Mucosa of descending colon (tissue), 3 donors: ENCODE data around the gene SEZ6L. TPM values are rescaled to one million over a fixed set of nuclear protein-coding genes. Genes with fewer than 3 reads are reported as not detected.

Experiments
- ATAC-seq: fragments of 200-7000 bp; cut with Tn5 transposase; one replicate; pipeline ENCODE4 v1.9.1; 2020; ENCODE audit warnings: mild to moderate bottlenecking, moderate library complexity
- DNase-seq, 3 donors: peaks; one replicate each; pipeline ENCODE4 v3.0.0-alpha.2; 2020
- H3K36me3 ChIP-seq: fragments of 200-600 bp; one replicate; pipeline ENCODE4 v1.8.0; 2021; ENCODE audit warnings: low read depth, mild to moderate bottlenecking
- H3K4me1 ChIP-seq: fragments of 200-600 bp; one replicate; pipeline ENCODE4 v1.8.0; 2021; ENCODE audit warnings: low read depth, mild to moderate bottlenecking
- H3K4me3 ChIP-seq: fragments of 200-600 bp; one replicate; pipeline ENCODE4 v1.8.0; 2021; ENCODE audit warnings: mild to moderate bottlenecking
- H3K9me3 ChIP-seq: fragments of 200-600 bp; one replicate; pipeline ENCODE4 v1.8.0; 2021; ENCODE audit warnings: mild to moderate bottlenecking
- CTCF ChIP-seq: fragments of 200-600 bp; IDR thresholded peaks from one replicate; pipeline ENCODE4 v1.8.0; 2022; ENCODE audit warnings: antibody characterized with exemption, mild to moderate bottlenecking
- intact Hi-C, 2 donors: fragments of 100-400 bp; cut with DNase I in 1 of 2; cut with micrococcal nuclease in 1 of 2; formaldehyde crosslinking; loops; one replicate each; pipeline versions ENCODE4 v1.11.0 to v1.11.1; 2022; cut with DNase I, micrococcal nuclease
- total RNA-seq, 3 donors: library from RNA; stranded (reverse); fragmentation: NEBNext Ultra II Directional in 2 of 3; extraction: Animal tissue kit (Norgen Biotek cat#: 25700) in 2 of 3; gene quantifications; one replicate each; pipeline versions ENCODE4 v1.2.1 to v1.2.4, GENCODE V29; 2021 to 2023
- donor health status: DM: no; HTN: no; CAD: no; lungs with moderate emphysema.
- donor health status: DM: no; HTN: no; CAD: no.
- donor health status: DM: no; HTN: yes; CAD: no.

SEZ6L gene
- total RNA-seq, 3 donors from 2014 or later: 0.09 to 2.0 TPM; not detected in 1

GRCh38 chr22:26265909-26266308 is 96.6 kb downstream of the SEZ6L start:
- no peak overlapping the region for H3K4me3 ChIP-seq
- ATAC-seq (no peak), DNase-seq (no peak)
- no peaks in the 10 kb centered on the region for H3K36me3 ChIP-seq
- intact Hi-C loops: no loop called here
- no peak for TF ChIP-seq CTCF
- no peaks in the 10 kb centered on the region for H3K9me3 ChIP-seq
- no peaks in the 10 kb centered on the region for H3K4me1 ChIP-seq

GRCh38 chr22:26267856-26268255 is 98.6 kb downstream of the SEZ6L start:
- Histone ChIP-seq H3K4me3 (no peak overlapping the region), H3K4me1 (no peaks in the 10 kb centered on the region), H3K36me3 (no peaks in the 10 kb centered on the region), H3K9me3 (no peaks in the 10 kb centered on the region)
- intact Hi-C loops: no loop called here
- no peak for ATAC-seq
- no peak for DNase-seq
- TF ChIP-seq CTCF: no peak

GRCh38 chr22:26269572-26269971 is 100.3 kb downstream of the SEZ6L start:
- Histone ChIP-seq H3K36me3 (no peaks in the 10 kb centered on the region), H3K4me1 (no peaks in the 10 kb centered on the region), H3K4me3 (no peak overlapping the region), H3K9me3 (no peaks in the 10 kb centered on the region)
- intact Hi-C loops: no loop called here
- TF ChIP-seq CTCF: no peak
- ATAC-seq: no peak
- no peak for DNase-seq

GRCh38 chr22:26271427-26271826 is 102.2 kb downstream of the SEZ6L start:
- ATAC-seq (no peak), DNase-seq (no peak)
- H3K36me3 ChIP-seq: no peaks in the 10 kb centered on the region
- no peak for TF ChIP-seq CTCF
- no peaks in the 10 kb centered on the region for H3K9me3 ChIP-seq
- H3K4me3 ChIP-seq: no peak overlapping the region
- no peaks in the 10 kb centered on the region for H3K4me1 ChIP-seq
- intact Hi-C loops: no loop called here

- DNase-seq (no peak), ATAC-seq (no peak)
- H3K4me1 ChIP-seq: no peaks in the 10 kb centered on the region
- no peaks in the 10 kb centered on the region for H3K36me3 ChIP-seq
- intact Hi-C loops: no loop called here
- TF ChIP-seq CTCF: no peak
- H3K9me3 ChIP-seq: no peaks in the 10 kb centered on the region
- no peak overlapping the region for H3K4me3 ChIP-seq
Observed at GRCh38 chr22:26273011-26273675, 103.9 kb downstream of the SEZ6L start.
